LNCAP (cell line): Measurements from ENCODE around the gene DTYMK.

Experiments used
- TF ChIP-seq, protein P1 (sequence below): fragments of 450-650 bp; IDR thresholded peaks from 2 replicates; pipeline ENCODE4 v1.5.1; 2017; ENCODE audit warnings: mild to moderate bottlenecking

The DTYMK gene

DNA sequence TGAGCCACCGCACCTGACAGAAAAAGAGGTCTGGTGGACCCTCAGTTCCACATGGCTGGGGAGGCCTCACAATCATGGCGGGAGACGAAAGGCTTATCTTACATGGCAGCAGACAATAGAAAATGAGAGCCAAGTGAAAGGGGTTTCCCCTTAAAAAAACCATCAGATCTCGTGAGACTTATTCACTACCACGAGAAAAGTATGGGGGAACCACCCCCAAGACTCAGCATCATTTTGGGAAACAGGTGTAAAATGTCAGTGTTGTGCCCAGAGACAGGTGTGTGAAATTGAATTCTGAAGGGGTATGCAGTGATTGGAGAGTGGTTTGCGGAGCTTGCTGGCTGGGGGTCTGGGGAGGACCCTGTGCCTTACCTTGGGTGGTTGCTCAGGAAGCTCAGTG, 43.3 kb upstream of the DTYMK start:
- TF ChIP-seq, protein P1, sequence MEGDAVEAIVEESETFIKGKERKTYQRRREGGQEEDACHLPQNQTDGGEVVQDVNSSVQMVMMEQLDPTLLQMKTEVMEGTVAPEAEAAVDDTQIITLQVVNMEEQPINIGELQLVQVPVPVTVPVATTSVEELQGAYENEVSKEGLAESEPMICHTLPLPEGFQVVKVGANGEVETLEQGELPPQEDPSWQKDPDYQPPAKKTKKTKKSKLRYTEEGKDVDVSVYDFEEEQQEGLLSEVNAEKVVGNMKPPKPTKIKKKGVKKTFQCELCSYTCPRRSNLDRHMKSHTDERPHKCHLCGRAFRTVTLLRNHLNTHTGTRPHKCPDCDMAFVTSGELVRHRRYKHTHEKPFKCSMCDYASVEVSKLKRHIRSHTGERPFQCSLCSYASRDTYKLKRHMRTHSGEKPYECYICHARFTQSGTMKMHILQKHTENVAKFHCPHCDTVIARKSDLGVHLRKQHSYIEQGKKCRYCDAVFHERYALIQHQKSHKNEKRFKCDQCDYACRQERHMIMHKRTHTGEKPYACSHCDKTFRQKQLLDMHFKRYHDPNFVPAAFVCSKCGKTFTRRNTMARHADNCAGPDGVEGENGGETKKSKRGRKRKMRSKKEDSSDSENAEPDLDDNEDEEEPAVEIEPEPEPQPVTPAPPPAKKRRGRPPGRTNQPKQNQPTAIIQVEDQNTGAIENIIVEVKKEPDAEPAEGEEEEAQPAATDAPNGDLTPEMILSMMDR: no peak

DNA sequence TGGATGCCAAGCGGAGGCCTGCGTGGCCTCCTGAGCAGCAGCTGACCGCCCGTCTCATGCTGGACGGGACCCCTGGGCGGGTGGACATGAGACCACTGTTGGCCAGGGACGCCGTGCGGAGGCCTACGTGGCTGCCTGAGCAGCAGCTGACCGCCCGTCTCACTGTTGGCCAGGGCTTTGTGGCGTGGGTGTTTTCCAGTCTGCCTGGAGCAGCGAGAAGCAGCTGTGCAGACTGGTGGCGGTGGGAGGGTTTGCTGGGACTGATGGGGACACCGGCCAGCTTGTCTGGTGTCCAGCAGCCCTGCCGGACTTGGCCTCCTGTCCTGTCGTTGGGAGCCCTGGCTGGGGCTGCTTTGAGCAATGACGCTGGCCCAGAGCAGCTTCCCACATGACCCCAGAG, 42.0 kb upstream of the DTYMK start:
- TF ChIP-seq, protein P1: no peak

DNA sequence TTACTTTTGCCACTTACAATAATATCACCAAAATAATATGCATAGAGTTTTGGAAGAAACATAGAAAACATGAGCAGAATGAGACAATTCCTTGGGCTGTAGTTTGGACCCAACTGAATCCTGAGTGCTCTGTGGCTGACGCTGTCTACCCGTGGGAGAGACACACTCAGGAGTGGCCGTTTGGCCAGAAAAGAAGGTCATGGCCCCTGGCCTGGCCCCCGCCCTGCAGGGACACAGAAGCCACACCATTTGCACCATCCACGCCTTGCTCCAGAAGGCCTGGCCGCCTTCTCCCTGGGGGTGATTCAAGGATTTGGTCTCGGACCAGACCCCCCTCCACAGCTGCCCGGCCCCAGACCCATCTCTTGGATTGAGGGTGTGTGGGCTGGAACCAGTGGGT, 41.4 kb upstream of the DTYMK start:
- TF ChIP-seq, protein P1: no peak

DNA sequence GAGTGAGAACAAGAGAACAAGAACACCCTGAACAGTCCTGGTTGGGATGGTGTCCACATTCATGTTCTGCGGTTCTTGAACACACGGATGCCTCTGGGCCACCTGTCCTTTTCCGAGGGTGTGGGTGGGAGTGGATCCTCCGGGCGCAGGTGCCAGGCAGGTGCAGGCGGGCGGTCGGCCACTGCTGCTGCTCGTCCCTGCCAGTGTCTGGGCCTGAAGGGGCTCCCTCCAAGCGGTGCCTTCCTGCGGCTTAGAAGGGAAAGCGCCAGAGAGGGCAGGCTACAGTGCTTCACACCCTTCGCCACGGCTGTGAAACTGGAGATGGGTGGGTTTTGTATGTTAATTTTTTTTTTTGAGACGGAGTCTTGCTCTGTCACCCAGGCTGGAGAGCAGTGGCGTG, 39.8 kb upstream of the DTYMK start:
- TF ChIP-seq, protein P1: no peak

DNA sequence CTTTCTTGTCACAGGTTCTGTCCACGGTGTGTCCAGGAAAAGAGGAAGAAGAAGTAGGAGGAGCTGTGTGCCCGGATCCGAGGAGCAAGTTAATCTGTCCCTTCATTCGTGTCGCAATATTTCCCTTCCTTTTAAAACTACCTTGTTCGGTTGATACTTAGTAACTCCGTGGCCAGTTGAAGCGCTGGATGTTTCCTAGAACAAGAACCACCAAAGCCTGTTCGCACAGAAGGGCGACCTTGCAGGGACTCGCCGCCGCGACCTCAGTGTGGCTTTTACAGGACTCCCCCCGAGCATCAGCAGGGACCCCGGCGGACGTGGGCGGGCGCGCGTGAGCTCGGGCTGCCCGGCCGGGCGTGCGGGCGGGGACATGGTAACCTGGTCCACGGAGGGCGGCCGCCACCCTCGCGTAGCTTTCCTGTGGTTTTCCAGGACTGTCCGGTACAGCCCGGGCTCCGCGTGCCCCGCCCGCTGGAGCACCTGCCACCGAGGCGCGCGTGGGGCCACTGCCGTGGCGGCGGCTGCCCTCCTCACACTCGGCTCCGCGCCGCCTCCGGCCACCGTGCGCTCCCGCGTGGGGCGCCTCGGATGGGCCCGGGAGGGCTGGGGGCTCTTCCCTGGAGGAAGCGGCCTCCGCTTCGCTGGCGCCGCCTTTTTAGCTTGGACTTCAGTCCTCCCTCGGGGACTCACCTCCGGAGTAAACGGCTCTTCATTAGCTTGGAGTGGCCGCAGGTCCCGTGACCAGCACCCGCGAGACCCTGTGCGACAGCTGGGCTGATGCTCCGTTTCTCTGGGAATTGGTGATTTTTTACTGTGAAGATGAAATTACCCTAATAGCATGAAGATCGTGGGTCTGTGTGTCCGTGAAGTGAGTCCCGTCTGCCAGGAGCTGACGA, 38.6 kb upstream of the DTYMK start:
- TF ChIP-seq, protein P1: no peak

DNA sequence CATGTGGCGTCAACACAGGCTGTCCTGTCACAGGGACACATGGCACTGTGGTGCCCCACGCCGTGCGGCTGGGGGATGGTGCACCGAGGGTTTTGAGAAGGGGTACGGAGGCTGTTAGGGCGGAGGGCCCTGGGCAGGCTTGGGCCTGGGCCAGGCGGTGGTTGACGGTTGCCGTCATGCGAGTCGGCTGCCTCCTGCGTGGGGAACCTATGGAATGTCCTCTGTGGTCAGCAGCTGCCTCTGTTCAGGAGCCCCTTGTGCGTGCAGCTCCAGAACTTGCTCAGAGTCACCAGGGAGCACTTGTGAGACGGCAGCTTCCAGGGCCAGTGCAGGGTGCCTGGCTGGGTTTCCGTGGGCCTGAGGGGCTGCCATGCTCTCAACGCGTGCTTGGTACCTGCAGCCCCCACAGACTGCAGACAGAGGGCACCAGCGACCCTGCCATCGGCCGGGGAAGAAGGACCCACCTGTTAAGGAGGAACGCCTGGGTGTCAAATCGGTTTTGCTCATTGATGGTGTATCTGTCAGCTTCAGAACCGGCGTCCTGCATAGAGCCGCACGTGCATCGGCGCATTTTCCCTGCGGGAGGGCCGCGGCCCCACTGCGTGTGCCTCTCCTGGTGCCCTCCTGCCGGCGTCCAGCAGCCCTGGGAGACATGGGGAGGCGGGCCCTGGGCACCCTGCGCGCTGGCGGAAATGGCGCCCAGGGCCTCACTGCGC, 37.8 kb upstream of the DTYMK start:
- TF ChIP-seq, protein P1: peak; percentile 14; the same call in 1 of the 2 replicates

DNA sequence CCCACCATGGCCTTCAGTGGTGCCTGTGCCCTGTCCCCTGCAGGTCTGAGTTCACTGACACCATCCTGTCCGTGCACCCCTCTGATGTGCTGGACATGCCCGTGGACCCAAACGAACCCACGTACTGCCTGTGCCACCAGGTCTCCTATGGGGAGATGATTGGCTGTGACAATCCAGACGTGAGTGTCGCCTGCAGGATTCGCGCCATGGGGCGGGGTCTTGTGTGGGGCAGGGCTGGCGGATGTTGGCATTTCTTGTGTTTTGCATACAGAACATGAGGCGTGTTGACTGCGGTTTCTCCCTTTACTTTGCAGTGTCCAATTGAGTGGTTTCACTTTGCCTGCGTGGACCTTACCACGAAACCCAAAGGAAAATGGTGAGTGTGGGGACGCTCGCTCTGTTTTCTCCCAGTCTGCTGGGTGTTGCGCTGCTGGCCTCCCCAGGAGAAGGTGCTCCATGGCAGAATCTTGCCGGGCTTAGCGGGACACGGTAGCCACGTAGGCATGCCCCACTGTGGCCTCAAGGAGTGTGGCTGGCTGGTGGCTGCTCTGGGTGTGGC, 36.4 kb upstream of the DTYMK start:
- TF ChIP-seq, protein P1: no peak
